GM18511 (cell line): ENCODE measurements around the gene COX19.

Source experiments
- ATAC-seq: cut with Tn5 transposase; IDR thresholded peaks from one replicate; pipeline ENCODE4 v1.9.1; 2021; ENCODE audit warnings: mild to moderate bottlenecking, moderate library complexity; ENCODE audit not compliant: unreplicated experiment

Gene COX19

GRCh38 chr7:992709-993607, 17.6 kb upstream of the COX19 start:
- peak; percentile 87 for ATAC-seq

- ATAC-seq = no peak
Measured at GRCh38 chr7:991729-992656, 16.6 kb upstream of the COX19 start.

GRCh38 chr7:990933-991728, 15.8 kb upstream of the COX19 start:
- no peak for ATAC-seq

- no peak for ATAC-seq
Measured at GRCh38 chr7:990352-990932, 15.1 kb upstream of the COX19 start.

GRCh38 chr7:988963-989529, 13.7 kb upstream of the COX19 start:
- ATAC-seq = no peak

GRCh38 chr7:988426-988911, 13.1 kb upstream of the COX19 start:
- ATAC-seq = no peak

GRCh38 chr7:987909-988308, 12.6 kb upstream of the COX19 start:
- ATAC-seq = no peak

- no peak for ATAC-seq
Measured at GRCh38 chr7:986766-987751, 11.7 kb upstream of the COX19 start.

- no peak for ATAC-seq
Measured at GRCh38 chr7:985915-986741, 10.8 kb upstream of the COX19 start.

GRCh38 chr7:985127-985416, 9.7 kb upstream of the COX19 start:
- no peak for ATAC-seq

GRCh38 chr7:984361-985126, 9.2 kb upstream of the COX19 start:
- no peak for ATAC-seq

GRCh38 chr7:983616-984071, 8.3 kb upstream of the COX19 start:
- ATAC-seq = no peak

GRCh38 chr7:983004-983615, 7.8 kb upstream of the COX19 start, which contains the start of gene CYP2W1:
Gene CYP2W1 (plus strand): TSS chr7:983181. CDS start chr7:983212, 31 bp downstream.
- no peak for ATAC-seq

GRCh38 chr7:982511-983003, 7.2 kb upstream of the COX19 start:
- no peak for ATAC-seq

GRCh38 chr7:981793-982510, 6.6 kb upstream of the COX19 start:
- no peak for ATAC-seq
